ENCODE data around the gene RTCB.

DNA sequence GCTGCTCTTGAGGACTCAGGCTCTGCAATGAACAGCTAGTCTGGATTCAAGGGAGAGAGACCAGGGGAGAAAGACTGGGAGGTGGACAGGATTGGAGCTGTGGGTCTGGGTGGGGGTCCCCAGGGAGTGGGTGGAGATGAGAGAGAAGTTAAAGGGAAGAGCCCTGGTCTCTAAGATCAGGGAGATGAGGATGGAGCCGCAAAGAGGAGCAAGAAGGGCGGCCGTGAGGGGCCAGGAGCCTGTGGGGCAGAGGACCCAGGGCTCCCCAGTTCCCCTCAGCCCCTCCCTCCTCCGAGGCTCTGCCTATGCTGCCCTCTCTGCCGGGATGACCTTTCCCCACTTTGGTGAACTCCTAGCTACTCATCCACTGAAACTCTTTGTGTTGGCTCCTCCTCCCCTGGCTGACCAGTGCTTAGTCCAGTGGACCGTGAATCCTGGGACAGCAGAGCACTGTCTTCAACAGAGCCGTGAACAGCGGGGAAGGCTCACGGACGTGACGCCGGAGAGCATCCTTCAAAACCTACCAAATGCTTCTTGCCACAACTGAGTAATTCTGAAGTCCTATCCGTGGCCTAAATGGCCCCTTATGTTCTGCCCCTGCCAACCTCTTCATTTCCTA lies 70.8 kb downstream of the RTCB start:
- TF ChIP-seq REST (IDR thresholded peaks at IDR 0.05; ENCODE audit: insufficient read depth in 1 of 2, low read depth in 2 of 2, low read length in 2 of 2) (no peak), TAF1 (IDR thresholded peaks at IDR 0.05; ENCODE audit: borderline replicate concordance, insufficient read depth, low read length) (no peak), POLR2AphosphoS5 (IDR thresholded peaks at IDR 0.05; ENCODE audit: low read depth, low read length) (no peak), SIN3A (IDR thresholded peaks at IDR 0.05; ENCODE audit: borderline replicate concordance, insufficient read depth, low read length) (no peak)

All from PFSK-1 (cell line).